Body of pancreas (tissue), 4 donors: ENCODE measurements around the gene RNF157. TPM values are rescaled to one million over a fixed set of nuclear protein-coding genes. Genes with fewer than 3 reads are reported as not detected.

Experiments used
- ATAC-seq: fragments of 150-250 bp; one replicate; pipeline ENCODE4 v1.9.1; 2016
- DNase-seq, 4 donors: peaks; one replicate each; pipeline ENCODE4 v3.0.0-alpha.2; 2019
- H3K27ac ChIP-seq, 4 donors: fragments of 200-600 bp; sonication (generic); 1 replicate in 3 of 4; 2 replicates in 1 of 4; pipeline versions ENCODE4 v1.5.1 to v1.6.1; 2016 to 2019; ENCODE audit warnings: mild to moderate bottlenecking in 1 of 4, mixed read lengths in 1 of 4, moderate library complexity in 1 of 4
- H3K27me3 ChIP-seq, 2 donors: fragments of 200-600 bp; sonication (generic); one replicate each; pipeline ENCODE4 v1.6.0; 2016; ENCODE audit warnings: mild to moderate bottlenecking in 1 of 2
- H3K36me3 ChIP-seq, 2 donors: fragments of 200-600 bp; sonication (generic); replicated peaks in 1 of 2; 2 replicates each; pipeline ENCODE4 v1.5.1; 2016; ENCODE audit warnings: low read depth in 2 of 2; ENCODE audit not compliant: insufficient read depth in 1 of 2
- H3K4me1 ChIP-seq: fragments of 200-600 bp; sonication (generic); one replicate; pipeline ENCODE4 v1.6.0; 2016
- H3K4me3 ChIP-seq, 2 donors: fragments of 200-600 bp; sonication (generic); 1 replicate in 1 of 2; 2 replicates in 1 of 2; pipeline ENCODE4 v1.5.1; 2016 to 2019
- H3K9me3 ChIP-seq, 3 donors: fragments of 200-600 bp; sonication (generic); 1 replicate in 2 of 3; 2 replicates in 1 of 3; pipeline ENCODE4 v1.5.1; 2016
- POLR2A ChIP-seq, 3 donors: fragments of 450-650 bp; IDR thresholded peaks; one replicate each; pipeline ENCODE4 v1.6.1; 2016; ENCODE audit warnings: antibody characterized with exemption in 3 of 3, mild to moderate bottlenecking in 2 of 3
- WGBS, 2 donors: methylation state at CpG; one replicate each; pipeline ENCODE4 v1.1.5; 2017; 5-methylcytosine and 5-hydroxymethylcytosine counted together
- intact Hi-C: fragments of 100-400 bp; cut with DNase I; formaldehyde crosslinking; loops from one replicate; pipeline ENCODE4 v1.15.1; 2023
- total RNA-seq, 2 donors: library from RNA; depleted of rRNA; stranded (reverse); fragments of >200 nt; gene quantifications; one replicate each; pipeline ENCODE4 v1.1.0, GENCODE V29; 2016
- TF ChIP-seq, protein P1 (sequence below), 7 experiments: fragments of 450-650 bp in 4 of 7; fragments of 200-600 bp in 3 of 7; sonication (generic) in 3 of 7; IDR thresholded peaks; one replicate each; pipeline ENCODE4 v1.5.1; 2016 to 2019; ENCODE audit warnings: antibody characterized with exemption in 7 of 7

RNF157 gene
- total RNA-seq, 2 donors from 2014 or later: 4.7 to 29.3 TPM

GRCh38 chr17:76182016-76182764, 58.1 kb downstream of the RNF157 start:
- H3K4me3 ChIP-seq: no peak overlapping the region
- 10 to 12% methylated on average over 11 of the region's 11 CpGs for WGBS, 2 donors
- intact Hi-C loops: no loop called here
- H3K9me3 ChIP-seq: no peaks in the 10 kb centered on the region
- no peaks in the 10 kb centered on the region for H3K27me3 ChIP-seq
- peak; percentile 95 for ATAC-seq
- peak; percentile 85 to 91 (median 91) for DNase-seq
- no peaks in the 10 kb centered on the region for H3K36me3 ChIP-seq
- H3K27ac ChIP-seq: peak overlapping the region in 1 of 4 donors; percentile 40
- TF ChIP-seq, protein P1, sequence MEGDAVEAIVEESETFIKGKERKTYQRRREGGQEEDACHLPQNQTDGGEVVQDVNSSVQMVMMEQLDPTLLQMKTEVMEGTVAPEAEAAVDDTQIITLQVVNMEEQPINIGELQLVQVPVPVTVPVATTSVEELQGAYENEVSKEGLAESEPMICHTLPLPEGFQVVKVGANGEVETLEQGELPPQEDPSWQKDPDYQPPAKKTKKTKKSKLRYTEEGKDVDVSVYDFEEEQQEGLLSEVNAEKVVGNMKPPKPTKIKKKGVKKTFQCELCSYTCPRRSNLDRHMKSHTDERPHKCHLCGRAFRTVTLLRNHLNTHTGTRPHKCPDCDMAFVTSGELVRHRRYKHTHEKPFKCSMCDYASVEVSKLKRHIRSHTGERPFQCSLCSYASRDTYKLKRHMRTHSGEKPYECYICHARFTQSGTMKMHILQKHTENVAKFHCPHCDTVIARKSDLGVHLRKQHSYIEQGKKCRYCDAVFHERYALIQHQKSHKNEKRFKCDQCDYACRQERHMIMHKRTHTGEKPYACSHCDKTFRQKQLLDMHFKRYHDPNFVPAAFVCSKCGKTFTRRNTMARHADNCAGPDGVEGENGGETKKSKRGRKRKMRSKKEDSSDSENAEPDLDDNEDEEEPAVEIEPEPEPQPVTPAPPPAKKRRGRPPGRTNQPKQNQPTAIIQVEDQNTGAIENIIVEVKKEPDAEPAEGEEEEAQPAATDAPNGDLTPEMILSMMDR (IDR thresholded peaks at IDR 0.05): peak; percentile 53 to 89 (median 88)
- no peak for TF ChIP-seq POLR2A (IDR thresholded peaks at IDR 0.05)
- no peaks in the 10 kb centered on the region for H3K4me1 ChIP-seq

DNA sequence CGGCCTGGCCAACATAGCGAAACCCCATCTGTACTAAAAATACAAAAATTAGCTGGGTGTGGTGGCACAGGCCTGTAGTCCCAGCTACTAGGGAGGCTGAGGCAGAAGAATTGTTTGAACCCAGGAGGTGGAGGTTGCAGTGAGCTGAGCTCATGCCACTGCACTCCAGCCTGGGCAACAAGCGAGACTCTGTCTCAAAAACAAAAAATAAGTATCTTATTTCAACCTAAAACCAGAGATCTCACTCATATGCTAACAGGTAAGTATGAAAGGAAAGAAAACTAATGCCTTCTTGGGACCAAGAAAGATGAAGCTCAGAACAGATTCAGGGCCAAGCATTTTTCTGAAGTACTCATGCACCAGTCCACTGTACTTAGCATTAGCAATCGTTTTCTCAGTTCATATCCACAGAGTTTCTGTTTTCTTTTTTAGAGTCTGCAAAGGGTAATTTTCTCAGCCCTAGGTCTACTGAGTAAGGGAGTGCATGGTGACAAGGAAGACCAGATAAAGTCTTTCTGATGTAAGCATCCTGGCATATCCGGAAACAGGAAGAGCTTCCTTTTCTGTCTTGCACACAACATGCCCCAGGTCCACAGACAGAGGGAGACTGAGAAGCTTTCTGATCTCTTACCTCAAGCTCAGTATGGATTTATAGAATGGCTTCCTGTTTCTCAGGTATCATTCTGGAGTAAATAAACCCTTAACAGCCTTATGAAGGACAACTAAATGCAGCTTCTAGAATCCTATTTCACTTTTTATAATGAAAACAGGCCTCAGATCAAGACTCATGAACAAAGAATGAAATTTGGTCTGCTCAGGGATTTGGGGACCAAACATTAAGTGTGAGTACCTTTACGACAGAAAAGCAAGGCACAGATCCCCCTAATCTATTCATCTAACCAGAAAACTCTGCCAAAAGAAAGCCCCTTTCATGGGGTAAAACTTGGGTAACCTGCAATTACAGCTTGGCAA, 60.5 kb downstream of the RNF157 start:
- Histone ChIP-seq H3K27me3 (no peaks in the 10 kb centered on the region), H3K27ac (peak overlapping the region in 1 of 4 donors; percentile 18), H3K4me3 (no peak overlapping the region), H3K4me1 (no peaks in the 10 kb centered on the region), H3K9me3 (no peaks in the 10 kb centered on the region), H3K36me3 (no peaks in the 10 kb centered on the region)
- ATAC-seq (no peak), DNase-seq (no peak)
- intact Hi-C loops: no loop called here
- no peak for TF ChIP-seq POLR2A (IDR thresholded peaks at IDR 0.05)
- TF ChIP-seq, protein P1 (IDR thresholded peaks at IDR 0.05): no peak
- WGBS, 2 donors: 78 to 88% methylated on average over 6 of the region's 6 CpGs

DNA sequence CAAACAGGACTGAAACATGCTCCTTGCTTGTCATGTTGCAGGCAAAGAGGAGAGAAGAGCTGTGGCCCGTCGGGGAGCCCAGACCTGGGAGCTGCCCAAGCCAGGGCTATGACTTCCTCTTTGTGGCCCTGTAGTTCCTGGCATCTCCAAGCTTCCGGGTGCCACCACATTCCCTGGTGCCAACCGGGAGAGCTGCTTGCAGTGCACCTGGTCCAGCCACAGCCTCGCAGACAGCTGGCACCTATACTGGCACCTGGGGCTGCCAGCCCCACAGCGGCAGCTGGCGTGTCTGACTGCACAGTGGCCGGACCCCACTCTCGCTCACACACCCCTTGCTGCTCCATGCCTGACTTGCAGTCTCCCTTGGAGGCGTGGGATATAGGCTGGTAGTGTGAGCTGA, 62.2 kb downstream of the RNF157 start:
- Histone ChIP-seq H3K4me3 (no peak overlapping the region), H3K27me3 (no peaks in the 10 kb centered on the region), H3K4me1 (no peaks in the 10 kb centered on the region), H3K36me3 (no peaks in the 10 kb centered on the region), H3K9me3 (no peaks in the 10 kb centered on the region), H3K27ac (no peak overlapping the region)
- no peak for TF ChIP-seq POLR2A (IDR thresholded peaks at IDR 0.05)
- TF ChIP-seq, protein P1 (IDR thresholded peaks at IDR 0.05): no peak
- ATAC-seq (no peak), DNase-seq (no peak)
- WGBS, 2 donors: 75 to 91% methylated on average over 4 to 8 of the region's 10 CpGs
- intact Hi-C loops: no loop called here

DNA sequence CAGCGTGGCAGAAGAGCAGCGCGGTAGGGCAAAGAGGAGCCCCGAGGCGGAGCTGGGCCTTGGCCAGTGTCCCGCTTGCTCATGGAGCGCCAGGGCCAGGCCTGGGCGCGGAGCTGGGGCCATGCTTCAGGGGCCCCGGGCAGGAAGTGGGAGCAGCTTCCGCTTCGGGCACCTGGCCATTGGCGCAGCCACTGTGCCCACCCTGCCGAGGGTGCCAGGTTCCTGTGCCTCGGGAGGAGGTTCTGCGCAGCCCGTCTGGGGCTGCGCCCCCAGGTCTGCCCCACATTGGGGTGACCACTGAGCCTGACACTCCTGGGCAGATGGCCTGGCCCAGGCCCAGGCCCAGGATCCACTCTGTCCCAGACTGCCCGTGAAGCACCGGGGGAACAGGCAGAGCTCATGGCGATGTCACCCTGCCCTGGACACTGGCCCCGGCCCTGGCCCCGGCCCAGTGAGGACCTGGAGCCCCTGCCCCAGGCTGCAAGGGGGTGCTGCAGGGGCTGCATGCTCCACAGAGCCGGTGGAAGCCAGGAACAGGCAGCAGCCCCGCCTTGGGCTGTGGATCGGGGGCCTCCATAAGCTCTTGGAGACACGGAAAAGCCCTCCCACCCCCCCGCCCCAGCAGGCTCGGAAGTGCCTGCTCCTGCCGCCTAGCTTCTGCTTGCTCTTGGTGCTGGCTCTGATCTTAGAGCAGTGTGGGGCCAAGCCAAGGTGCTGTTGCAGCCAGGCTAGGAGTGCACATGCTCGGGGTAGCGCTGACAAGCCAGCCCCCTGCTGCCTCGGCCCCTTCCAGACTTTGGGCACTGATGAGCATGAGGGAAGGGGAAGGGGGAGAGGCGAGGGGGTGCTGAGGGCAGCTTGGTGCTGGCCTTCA, 63.4 kb downstream of the RNF157 start:
- Histone ChIP-seq H3K27ac (no peak overlapping the region), H3K4me1 (no peaks in the 10 kb centered on the region), H3K27me3 (no peaks in the 10 kb centered on the region), H3K9me3 (no peaks in the 10 kb centered on the region), H3K4me3 (no peak overlapping the region), H3K36me3 (no peaks in the 10 kb centered on the region)
- WGBS, 2 donors: 88 to 92% methylated on average over 13 to 25 of the region's 34 CpGs
- ATAC-seq (no peak), DNase-seq (no peak)
- TF ChIP-seq, protein P1 (IDR thresholded peaks at IDR 0.05): no peak
- TF ChIP-seq POLR2A (IDR thresholded peaks at IDR 0.05): no peak
- intact Hi-C loops: no loop called here
